ENCODE results near the gene CEL.

- TF ChIP-seq, protein P1, sequence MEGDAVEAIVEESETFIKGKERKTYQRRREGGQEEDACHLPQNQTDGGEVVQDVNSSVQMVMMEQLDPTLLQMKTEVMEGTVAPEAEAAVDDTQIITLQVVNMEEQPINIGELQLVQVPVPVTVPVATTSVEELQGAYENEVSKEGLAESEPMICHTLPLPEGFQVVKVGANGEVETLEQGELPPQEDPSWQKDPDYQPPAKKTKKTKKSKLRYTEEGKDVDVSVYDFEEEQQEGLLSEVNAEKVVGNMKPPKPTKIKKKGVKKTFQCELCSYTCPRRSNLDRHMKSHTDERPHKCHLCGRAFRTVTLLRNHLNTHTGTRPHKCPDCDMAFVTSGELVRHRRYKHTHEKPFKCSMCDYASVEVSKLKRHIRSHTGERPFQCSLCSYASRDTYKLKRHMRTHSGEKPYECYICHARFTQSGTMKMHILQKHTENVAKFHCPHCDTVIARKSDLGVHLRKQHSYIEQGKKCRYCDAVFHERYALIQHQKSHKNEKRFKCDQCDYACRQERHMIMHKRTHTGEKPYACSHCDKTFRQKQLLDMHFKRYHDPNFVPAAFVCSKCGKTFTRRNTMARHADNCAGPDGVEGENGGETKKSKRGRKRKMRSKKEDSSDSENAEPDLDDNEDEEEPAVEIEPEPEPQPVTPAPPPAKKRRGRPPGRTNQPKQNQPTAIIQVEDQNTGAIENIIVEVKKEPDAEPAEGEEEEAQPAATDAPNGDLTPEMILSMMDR (IDR thresholded peaks at IDR 0.05), result peak in 2 of 3 experiments; percentile 3 to 34
- TF ChIP-seq POLR2A (IDR thresholded peaks at IDR 0.05), result peak in 1 of 2 donors; percentile 71
Observed at GRCh38 chr9:133030317-133031129, 31.3 kb upstream of the CEL start, which contains the start of gene GTF3C5.
